ENCODE data around the gene RBPJ.

The RBPJ gene

DNA sequence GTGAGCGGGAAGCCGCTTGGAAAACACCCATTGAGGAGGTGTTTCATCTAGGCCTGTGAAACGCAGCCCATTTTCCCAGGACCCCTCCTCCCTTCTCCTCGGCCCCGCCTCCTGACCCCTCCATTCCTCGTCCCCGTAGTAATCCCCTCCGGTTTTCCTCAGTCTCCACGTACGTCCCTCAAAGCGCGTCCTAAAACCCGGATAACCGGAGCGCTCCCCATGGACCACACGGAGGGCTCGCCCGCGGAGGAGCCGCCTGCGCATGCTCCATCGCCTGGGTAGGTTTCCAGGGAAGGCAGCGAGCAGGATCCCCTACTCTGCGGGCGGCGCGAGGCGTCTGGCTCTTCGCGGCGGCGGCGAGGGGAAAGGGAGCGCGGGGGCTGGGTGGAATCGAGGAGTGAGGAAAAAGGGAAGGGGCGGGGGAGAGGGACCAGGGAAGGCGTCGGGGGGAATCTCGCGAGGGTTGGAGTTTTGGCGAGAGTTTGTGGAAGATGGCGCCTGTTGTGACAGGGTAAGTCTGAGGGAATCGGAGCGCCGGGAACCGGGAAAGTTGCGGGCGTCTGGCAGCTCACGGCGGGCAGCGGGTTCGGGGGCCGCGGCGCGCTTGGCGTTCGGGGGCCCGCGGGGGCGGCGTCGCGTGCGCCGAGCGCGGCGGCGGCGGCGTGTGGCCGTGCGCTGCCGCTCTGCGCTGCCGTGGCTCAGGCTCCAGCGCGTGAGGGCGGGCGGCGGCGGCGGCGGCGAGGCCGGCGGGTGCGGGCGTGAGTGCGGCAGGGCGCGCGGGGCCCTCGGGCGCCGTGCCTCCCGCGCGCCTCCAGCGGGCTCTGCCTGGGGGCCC is at the start of gene RBPJ:
TSS of gene RBPJ (plus strand) at position 477 of the 835 bp plus-strand sequence. CDS start at position 492, 15 bp downstream.
- WGBS (ENCODE audit: insufficient coverage, insufficient read length), result no CpG with 5 or more reads among the region's 102 CpGs
- Histone ChIP-seq H3K27ac (ENCODE audit: low read length) (peak within 1 kb of the TSS; percentile 13), H3K4me1 (ENCODE audit: control insufficient read depth, insufficient read depth, low read length) (peaks cover 3% of the 10 kb centered on the region; the same call in 1 of the 2 replicates), H3K36me3 (ENCODE audit: control insufficient read depth, insufficient read depth, low read length) (no peaks in the 10 kb centered on the region), H3K4me3 (ENCODE audit: low read length) (peak within 1 kb of the TSS; percentile 81), H3K9me3 (ENCODE audit: control insufficient read depth, insufficient read depth, low read length) (no peaks in the 10 kb centered on the region), H3K27me3 (ENCODE audit: control insufficient read depth, insufficient read depth, low read length) (no peaks in the 10 kb centered on the region)
- DNase-seq (ENCODE audit: low read depth, low spot score), result peak; percentile 93

DNA sequence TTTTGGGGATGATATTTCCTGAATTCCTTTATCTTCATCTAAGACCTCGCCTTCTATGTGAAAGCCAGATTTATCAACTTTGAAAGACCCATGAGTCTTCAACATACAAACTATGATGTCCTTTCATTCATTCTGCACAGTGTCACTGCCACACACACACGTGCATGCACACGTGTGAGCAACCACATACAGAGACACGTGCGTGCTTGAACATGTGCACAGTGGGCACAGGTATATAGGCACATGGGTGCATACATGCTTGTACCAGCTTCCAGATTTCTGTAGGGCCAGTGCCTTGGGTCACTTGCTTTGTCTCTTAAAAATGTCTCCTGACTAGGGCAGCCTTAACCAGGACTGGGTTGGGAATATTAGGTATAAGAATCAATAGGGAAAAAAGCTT is 49.1 kb upstream of the RBPJ start:
- no peak overlapping the region for H3K4me3 ChIP-seq (ENCODE audit: low read length)
- WGBS (ENCODE audit: insufficient coverage, insufficient read length), result no CpG with 5 or more reads among the region's 5 CpGs
- H3K27me3 ChIP-seq (ENCODE audit: control insufficient read depth, insufficient read depth, low read length), result no peaks in the 10 kb centered on the region
- H3K4me1 ChIP-seq (ENCODE audit: control insufficient read depth, insufficient read depth, low read length), result peaks cover 2% of the 10 kb centered on the region; the same call in 1 of the 2 replicates
- no peak overlapping the region for H3K27ac ChIP-seq (ENCODE audit: low read length)
- DNase-seq (ENCODE audit: low read depth, low spot score), result no peak
- H3K9me3 ChIP-seq (ENCODE audit: control insufficient read depth, insufficient read depth, low read length), result no peaks in the 10 kb centered on the region
- H3K36me3 ChIP-seq (ENCODE audit: control insufficient read depth, insufficient read depth, low read length), result no peaks in the 10 kb centered on the region

DNA sequence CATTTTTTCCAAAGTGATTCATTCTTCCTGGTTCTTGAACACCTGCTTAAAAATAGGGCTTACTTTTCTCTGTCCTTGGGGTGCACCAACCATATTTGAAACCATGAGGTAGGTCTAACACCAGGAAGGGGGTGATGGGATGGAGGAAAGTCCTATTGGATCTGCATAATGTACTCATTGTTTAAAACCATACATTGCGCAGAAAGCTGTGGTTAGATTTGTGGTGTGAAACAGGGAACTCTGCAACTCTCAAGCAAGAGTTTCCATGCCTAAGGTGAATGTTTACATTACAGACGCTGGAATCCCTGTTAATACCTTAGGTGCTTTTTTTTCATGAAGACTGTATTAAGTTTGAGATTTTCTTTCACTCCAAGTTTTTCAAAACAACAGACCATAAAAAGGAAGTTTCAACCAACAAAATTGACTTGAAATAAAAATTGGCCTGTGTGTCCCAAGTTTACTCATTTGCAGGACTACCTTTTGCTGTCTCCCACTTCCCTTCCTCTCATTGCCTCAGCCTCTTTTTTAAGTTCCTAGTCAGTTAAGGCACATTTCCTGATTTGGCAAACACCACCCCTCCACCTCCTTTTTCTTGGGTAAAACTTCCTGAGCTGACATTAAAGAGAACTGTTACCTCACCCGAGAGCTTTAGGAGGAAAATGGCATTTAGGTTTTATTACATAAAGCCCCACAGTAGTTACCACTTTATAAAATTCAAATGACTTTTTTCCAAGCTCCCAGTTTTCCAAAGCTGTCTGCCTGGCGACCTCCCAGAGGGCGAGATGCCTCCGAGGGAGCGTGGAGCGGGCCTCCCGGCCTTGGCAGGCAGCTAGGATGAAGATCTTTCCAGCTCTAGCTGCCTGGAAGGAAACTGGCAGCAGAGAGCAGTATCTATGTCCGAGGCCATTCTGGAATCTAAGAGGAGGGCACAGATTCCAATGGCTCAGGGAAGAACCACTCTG is 47.9 kb upstream of the RBPJ start:
- Histone ChIP-seq H3K4me1 (ENCODE audit: control insufficient read depth, insufficient read depth, low read length) (peaks cover 2% of the 10 kb centered on the region; the same call in 1 of the 2 replicates), H3K9me3 (ENCODE audit: control insufficient read depth, insufficient read depth, low read length) (no peaks in the 10 kb centered on the region), H3K27ac (ENCODE audit: low read length) (no peak overlapping the region), H3K36me3 (ENCODE audit: control insufficient read depth, insufficient read depth, low read length) (no peaks in the 10 kb centered on the region), H3K4me3 (ENCODE audit: low read length) (no peak overlapping the region), H3K27me3 (ENCODE audit: control insufficient read depth, insufficient read depth, low read length) (no peaks in the 10 kb centered on the region)
- no peak for DNase-seq (ENCODE audit: low read depth, low spot score)
- WGBS (ENCODE audit: insufficient coverage, insufficient read length), result no CpG with 5 or more reads among the region's 10 CpGs

DNA sequence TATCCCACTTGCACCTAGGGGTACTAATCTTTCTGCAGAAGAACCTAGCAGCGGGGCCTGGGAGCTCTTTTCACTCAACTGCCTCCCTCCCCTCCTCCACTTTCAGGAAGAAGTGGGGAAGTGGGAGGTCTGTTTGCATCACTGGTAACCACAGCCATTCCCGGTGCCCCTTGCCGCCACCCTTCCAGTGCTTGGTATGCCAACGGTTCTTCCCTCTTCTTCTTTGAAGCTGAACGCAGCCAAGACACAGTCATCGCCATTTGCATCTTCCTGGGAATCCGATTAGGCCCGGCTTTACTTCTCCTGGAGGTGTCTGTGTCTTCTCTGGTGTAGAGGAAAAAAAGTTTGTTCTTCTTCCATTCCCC is 47.2 kb upstream of the RBPJ start:
- H3K27ac ChIP-seq (ENCODE audit: low read length), result no peak overlapping the region
- no peaks in the 10 kb centered on the region for H3K36me3 ChIP-seq (ENCODE audit: control insufficient read depth, insufficient read depth, low read length)
- H3K9me3 ChIP-seq (ENCODE audit: control insufficient read depth, insufficient read depth, low read length), result no peaks in the 10 kb centered on the region
- no peak for DNase-seq (ENCODE audit: low read depth, low spot score)
- no CpG with 5 or more reads among the region's 8 CpGs for WGBS (ENCODE audit: insufficient coverage, insufficient read length)
- H3K27me3 ChIP-seq (ENCODE audit: control insufficient read depth, insufficient read depth, low read length), result no peaks in the 10 kb centered on the region
- no peak overlapping the region for H3K4me3 ChIP-seq (ENCODE audit: low read length)
- peaks cover 2% of the 10 kb centered on the region; the same call in 1 of the 2 replicates for H3K4me1 ChIP-seq (ENCODE audit: control insufficient read depth, insufficient read depth, low read length)

DNA sequence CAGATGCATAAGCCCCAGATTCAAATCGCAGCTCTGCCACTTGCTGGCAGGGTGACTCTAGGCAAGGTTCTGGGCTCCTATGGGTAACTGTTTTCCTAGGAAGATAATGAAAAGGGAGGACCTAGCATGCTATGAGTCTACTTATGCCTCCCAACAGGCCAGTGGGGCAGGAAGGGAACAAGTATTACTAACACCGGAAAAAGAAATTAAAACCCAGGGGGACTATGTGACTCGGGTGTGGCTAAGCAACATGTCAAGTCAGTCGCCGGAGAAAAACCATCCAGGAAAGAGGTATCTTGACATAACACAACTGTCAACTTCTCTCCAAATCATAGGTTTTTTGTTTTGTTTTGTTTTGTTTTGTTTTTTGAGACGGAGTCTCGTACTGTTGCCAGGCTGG is 45.5 kb upstream of the RBPJ start:
- Histone ChIP-seq H3K9me3 (ENCODE audit: control insufficient read depth, insufficient read depth, low read length) (no peaks in the 10 kb centered on the region), H3K4me3 (ENCODE audit: low read length) (no peak overlapping the region), H3K27ac (ENCODE audit: low read length) (no peak overlapping the region), H3K36me3 (ENCODE audit: control insufficient read depth, insufficient read depth, low read length) (no peaks in the 10 kb centered on the region), H3K4me1 (ENCODE audit: control insufficient read depth, insufficient read depth, low read length) (peaks cover 2% of the 10 kb centered on the region; the same call in 1 of the 2 replicates), H3K27me3 (ENCODE audit: control insufficient read depth, insufficient read depth, low read length) (no peaks in the 10 kb centered on the region)
- DNase-seq (ENCODE audit: low read depth, low spot score), result no peak
- no CpG with 5 or more reads among the region's 7 CpGs for WGBS (ENCODE audit: insufficient coverage, insufficient read length)

DNA sequence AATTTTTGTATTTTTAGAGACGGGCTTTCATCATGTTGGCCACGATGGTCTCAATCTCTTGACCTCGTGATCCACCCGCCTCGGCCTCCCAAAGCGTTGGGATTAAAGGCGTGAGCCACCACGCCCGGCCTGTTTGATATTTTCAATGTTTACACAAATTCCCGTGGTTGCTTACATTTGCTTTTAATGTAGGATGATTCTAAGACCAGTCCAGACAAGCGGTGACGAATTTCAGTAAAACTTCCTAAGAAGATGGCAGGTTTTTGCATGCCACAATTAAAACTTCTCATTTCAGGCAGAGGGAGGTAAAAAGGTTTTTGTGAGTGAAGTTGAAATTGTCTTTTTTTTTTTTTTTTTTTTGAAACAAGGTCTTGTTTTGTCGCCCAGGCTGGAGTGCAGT is 41.4 kb upstream of the RBPJ start:
- DNase-seq (ENCODE audit: low read depth, low spot score), result no peak
- no peak overlapping the region for H3K27ac ChIP-seq (ENCODE audit: low read length)
- H3K36me3 ChIP-seq (ENCODE audit: control insufficient read depth, insufficient read depth, low read length), result no peaks in the 10 kb centered on the region
- H3K4me1 ChIP-seq (ENCODE audit: control insufficient read depth, insufficient read depth, low read length), result no peaks in the 10 kb centered on the region
- H3K27me3 ChIP-seq (ENCODE audit: control insufficient read depth, insufficient read depth, low read length), result no peaks in the 10 kb centered on the region
- no CpG with 5 or more reads among the region's 13 CpGs for WGBS (ENCODE audit: insufficient coverage, insufficient read length)
- H3K9me3 ChIP-seq (ENCODE audit: control insufficient read depth, insufficient read depth, low read length), result no peaks in the 10 kb centered on the region
- H3K4me3 ChIP-seq (ENCODE audit: low read length), result no peak overlapping the region

DNA sequence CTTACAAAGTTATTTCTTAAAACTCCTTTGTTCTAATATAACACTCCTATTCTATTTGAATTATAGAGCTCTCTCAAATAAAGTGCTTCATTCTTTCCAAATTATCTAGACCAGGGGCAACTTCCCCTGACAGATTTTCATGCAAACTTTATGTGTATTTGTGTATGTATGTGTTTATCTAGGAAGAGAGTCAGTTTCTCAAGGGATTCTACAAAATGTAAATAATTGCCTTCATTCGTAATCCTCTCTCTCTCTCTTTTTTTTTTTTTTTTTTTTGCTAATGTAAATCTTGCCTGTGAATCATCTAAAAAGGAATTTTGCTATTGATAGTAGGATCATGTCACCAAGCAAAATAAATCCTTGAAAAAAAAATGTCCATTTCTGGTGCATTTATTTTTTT is 38.9 kb upstream of the RBPJ start:
- H3K27ac ChIP-seq (ENCODE audit: low read length), result no peak overlapping the region
- WGBS (ENCODE audit: insufficient coverage, insufficient read length), result no CpG with 5 or more reads among the region's 1 CpG
- H3K27me3 ChIP-seq (ENCODE audit: control insufficient read depth, insufficient read depth, low read length), result no peaks in the 10 kb centered on the region
- H3K4me3 ChIP-seq (ENCODE audit: low read length), result no peak overlapping the region
- no peaks in the 10 kb centered on the region for H3K36me3 ChIP-seq (ENCODE audit: control insufficient read depth, insufficient read depth, low read length)
- H3K4me1 ChIP-seq (ENCODE audit: control insufficient read depth, insufficient read depth, low read length), result no peaks in the 10 kb centered on the region
- H3K9me3 ChIP-seq (ENCODE audit: control insufficient read depth, insufficient read depth, low read length), result no peaks in the 10 kb centered on the region
- no peak for DNase-seq (ENCODE audit: low read depth, low spot score)

DNA sequence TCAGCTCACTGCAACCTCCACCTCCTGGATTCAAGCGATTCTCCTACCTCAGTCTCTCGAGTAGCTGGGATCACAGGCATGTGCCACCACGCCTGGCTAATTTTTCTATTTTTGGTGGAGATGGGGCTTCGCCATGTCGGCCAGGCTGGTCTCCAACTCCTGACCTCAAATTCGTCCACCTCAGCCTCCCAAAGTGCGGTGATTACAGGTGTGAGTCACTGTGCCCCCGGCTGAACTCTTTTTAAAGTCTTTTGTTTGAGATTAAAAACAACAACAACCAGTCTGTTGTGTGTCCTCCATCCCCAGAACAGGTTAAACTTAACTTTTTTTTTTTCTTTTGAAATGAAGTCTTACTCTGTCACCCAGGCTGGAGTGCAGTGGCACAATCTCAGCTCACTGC is 36.3 kb upstream of the RBPJ start:
- no CpG with 5 or more reads among the region's 8 CpGs for WGBS (ENCODE audit: insufficient coverage, insufficient read length)
- no peaks in the 10 kb centered on the region for H3K36me3 ChIP-seq (ENCODE audit: control insufficient read depth, insufficient read depth, low read length)

DNA sequence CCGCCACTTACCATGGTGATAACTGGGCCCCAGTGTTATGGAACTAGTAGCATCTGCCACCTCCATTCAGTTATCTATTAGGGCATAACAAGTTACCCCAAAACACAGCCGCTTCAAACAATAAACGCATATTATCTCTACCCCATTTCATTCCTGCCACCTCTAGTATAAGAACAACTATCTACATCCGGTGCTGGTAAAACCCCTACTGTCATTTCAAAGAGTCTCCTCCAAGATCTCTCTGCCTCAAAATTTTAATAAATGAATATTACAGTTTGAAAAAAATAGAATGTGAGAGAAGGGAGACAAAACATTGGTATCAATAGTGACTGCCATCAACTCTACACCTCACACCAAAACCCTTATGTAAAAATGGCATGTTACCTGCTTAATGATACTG is 35.5 kb upstream of the RBPJ start:
- 100% methylated on average over 2 of the region's 4 CpGs for WGBS (ENCODE audit: insufficient coverage, insufficient read length)
- no peaks in the 10 kb centered on the region for H3K9me3 ChIP-seq (ENCODE audit: control insufficient read depth, insufficient read depth, low read length)
- no peak overlapping the region for H3K4me3 ChIP-seq (ENCODE audit: low read length)
- no peaks in the 10 kb centered on the region for H3K4me1 ChIP-seq (ENCODE audit: control insufficient read depth, insufficient read depth, low read length)
- H3K36me3 ChIP-seq (ENCODE audit: control insufficient read depth, insufficient read depth, low read length), result no peaks in the 10 kb centered on the region
- H3K27me3 ChIP-seq (ENCODE audit: control insufficient read depth, insufficient read depth, low read length), result no peaks in the 10 kb centered on the region
- DNase-seq (ENCODE audit: low read depth, low spot score), result no peak
- no peak overlapping the region for H3K27ac ChIP-seq (ENCODE audit: low read length)

More for the DNA sequence above, 36.3 kb upstream of the RBPJ start:
- no peak for DNase-seq (ENCODE audit: low read depth, low spot score)
- no peaks in the 10 kb centered on the region for H3K4me1 ChIP-seq (ENCODE audit: control insufficient read depth, insufficient read depth, low read length)
- no peaks in the 10 kb centered on the region for H3K9me3 ChIP-seq (ENCODE audit: control insufficient read depth, insufficient read depth, low read length)
- H3K27me3 ChIP-seq (ENCODE audit: control insufficient read depth, insufficient read depth, low read length), result no peaks in the 10 kb centered on the region
- H3K27ac ChIP-seq (ENCODE audit: low read length), result no peak overlapping the region
- no peak overlapping the region for H3K4me3 ChIP-seq (ENCODE audit: low read length)

DNA sequence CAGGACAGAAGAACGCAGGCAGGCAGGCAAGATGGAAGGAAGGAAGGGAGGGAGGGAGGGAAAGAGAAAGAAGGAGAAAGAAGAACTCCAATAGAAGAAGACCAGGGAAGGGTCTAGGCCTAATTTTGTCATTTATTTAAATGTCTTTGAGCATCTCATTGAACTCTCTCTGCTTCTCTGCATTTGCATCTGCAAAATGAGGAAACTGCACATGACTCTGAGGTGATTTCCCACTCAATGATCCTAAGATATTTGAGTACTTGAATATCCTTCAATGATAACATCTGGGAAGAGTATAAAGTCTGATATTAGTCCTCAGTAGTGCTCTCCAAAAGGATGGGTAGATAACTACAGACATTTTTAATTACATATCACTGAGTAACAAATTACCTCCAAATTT is 33.1 kb upstream of the RBPJ start:
- no peak for DNase-seq (ENCODE audit: low read depth, low spot score)
- H3K4me3 ChIP-seq (ENCODE audit: low read length), result no peak overlapping the region
- no peaks in the 10 kb centered on the region for H3K36me3 ChIP-seq (ENCODE audit: control insufficient read depth, insufficient read depth, low read length)
- WGBS (ENCODE audit: insufficient coverage, insufficient read length), result no CpG with 5 or more reads among the region's 1 CpG
- no peak overlapping the region for H3K27ac ChIP-seq (ENCODE audit: low read length)
- H3K4me1 ChIP-seq (ENCODE audit: control insufficient read depth, insufficient read depth, low read length), result no peaks in the 10 kb centered on the region
- H3K9me3 ChIP-seq (ENCODE audit: control insufficient read depth, insufficient read depth, low read length), result no peaks in the 10 kb centered on the region
- no peaks in the 10 kb centered on the region for H3K27me3 ChIP-seq (ENCODE audit: control insufficient read depth, insufficient read depth, low read length)
